PC-9 (cell line): ENCODE results near the gene GPR33. TPM values are rescaled to one million over a fixed set of nuclear protein-coding genes. Genes with fewer than 3 reads are reported as not detected.

Experiments
- BruUV-seq: library from RNA; stranded (reverse); fragments of 400-500 nt; replicated peaks from 2 replicates; lab custom pipeline; 2021; lab: Mats Ljungman, UMichigan
- CTCF ChIA-PET: fragments of 300-600 bp; sonication (Branson Sonifier 250); formaldehyde crosslinking; loops from one replicate; lab custom pipeline; 2022; ENCODE audit warnings: antibody characterized with exemption; lab: Charles Lee
- POLR2A ChIA-PET: fragments of 300-600 bp; sonication (Branson Sonifier 250); formaldehyde crosslinking; loops from one replicate; lab custom pipeline; 2022; ENCODE audit warnings: antibody characterized with exemption; ENCODE audit not compliant: unreplicated experiment; lab: Charles Lee
- DNase-seq, 2 experiments: peaks; one replicate each; pipeline versions ENCODE4 v3.0.0 to v3.0.0-alpha.2; 2015 to 2022; ENCODE audit warnings: mixed read lengths in 1 of 2
- H2AFZ ChIP-seq: fragments of 200-600 bp; sonication (generic); 2 replicates; pipeline ENCODE4 v1.8.1; 2017; ENCODE audit warnings: antibody characterized with exemption
- H3F3A ChIP-seq: fragments of 200-600 bp; sonication (generic); 2 replicates; pipeline ENCODE4 v1.8.1; 2017; ENCODE audit warnings: antibody characterized with exemption, mild to moderate bottlenecking, low read depth; ENCODE audit not compliant: insufficient read depth
- H3K27ac ChIP-seq: fragments of 200-600 bp; sonication (generic); 2 replicates; pipeline ENCODE4 v1.6.1; 2016; ENCODE audit warnings: mixed run types
- H3K27me3 ChIP-seq: fragments of 200-600 bp; sonication (generic); 2 replicates; pipeline ENCODE4 v1.6.1; 2016; ENCODE audit warnings: low read depth, mixed run types; ENCODE audit not compliant: insufficient read depth
- H3K36me3 ChIP-seq: fragments of 200-600 bp; sonication (generic); 2 replicates; pipeline ENCODE4 v1.6.1; 2016; ENCODE audit warnings: low read depth, mixed run types
- H3K4me1 ChIP-seq: fragments of 200-600 bp; sonication (generic); replicated peaks from 2 replicates; pipeline ENCODE4 v1.6.1; 2016; ENCODE audit warnings: mixed run types; ENCODE audit not compliant: insufficient read depth
- H3K4me2 ChIP-seq: fragments of 200-600 bp; sonication (generic); 2 replicates; pipeline ENCODE4 v1.6.1; 2017; ENCODE audit warnings: mixed run types
- H3K4me3 ChIP-seq: fragments of 200-600 bp; sonication (generic); 2 replicates; pipeline ENCODE4 v1.6.1; 2016; ENCODE audit warnings: mixed run types
- H3K79me2 ChIP-seq: fragments of 200-600 bp; sonication (generic); 2 replicates; pipeline ENCODE4 v1.6.1; 2017; ENCODE audit warnings: low read depth, mixed run types
- H3K9me2 ChIP-seq: fragments of 200-600 bp; sonication (generic); 2 replicates; pipeline ENCODE4 v1.8.1; 2017; ENCODE audit warnings: mild to moderate bottlenecking; ENCODE audit not compliant: insufficient read depth
- H3K9me3 ChIP-seq: fragments of 200-600 bp; sonication (generic); 2 replicates; pipeline ENCODE4 v1.8.1; 2016; ENCODE audit warnings: low read depth; ENCODE audit not compliant: insufficient read depth
- H4K20me1 ChIP-seq: fragments of 200-600 bp; sonication (generic); 2 replicates; pipeline ENCODE4 v1.8.1; 2017; ENCODE audit not compliant: insufficient read depth
- CTCF ChIP-seq: fragments of 200-600 bp; sonication (generic); conservative IDR thresholded peaks from 2 replicates; pipeline ENCODE4 v1.6.1; 2017; ENCODE audit warnings: mixed run types, antibody characterized with exemption, mild to moderate bottlenecking, moderate library complexity
- EZH2 ChIP-seq: fragments of 200-600 bp; sonication (generic); IDR thresholded peaks from 2 replicates; pipeline ENCODE4 v1.8.0; 2017; ENCODE audit warnings: antibody characterized with exemption, low read depth
- intact Hi-C: fragments of 100-400 bp; cut with micrococcal nuclease; formaldehyde crosslinking; loops from one replicate; pipeline ENCODE4 v1.10.0; 2022; ENCODE audit not compliant: unreplicated experiment
- total RNA-seq: library from RNA; stranded (reverse); gene quantifications from 2 replicates; pipeline ENCODE4 v1.2.3, GENCODE V29; 2021

GPR33 gene
- total RNA-seq, 1 experiment from 2014 or later, result not detected

DNA sequence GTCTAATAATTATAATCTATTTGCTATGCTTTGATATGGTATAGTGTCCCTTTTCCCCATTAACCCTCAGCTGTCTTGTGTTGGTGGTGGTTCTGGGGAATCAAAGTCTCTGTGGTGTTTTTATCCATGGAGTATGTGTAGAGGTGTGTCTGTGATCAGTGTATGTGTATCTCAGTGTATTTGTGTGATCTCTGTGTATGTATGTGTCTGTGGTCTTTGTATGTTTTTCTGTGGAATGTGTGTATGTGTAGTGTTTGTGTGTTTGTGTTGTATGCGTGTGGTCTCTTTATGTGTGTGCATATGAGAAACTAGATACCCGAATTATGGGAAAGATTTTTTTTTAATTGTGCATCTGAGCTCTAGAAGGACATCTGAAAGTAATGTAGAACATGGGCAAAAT lies 1.1 kb downstream of the GPR33 start:
- Histone ChIP-seq H3K9me3 (no peaks in the 10 kb centered on the region), H4K20me1 (no peaks in the 10 kb centered on the region), H3K79me2 (no peaks in the 10 kb centered on the region), H3K4me3 (no peak overlapping the region), H3K36me3 (no peaks in the 10 kb centered on the region), H3F3A (no peaks in the 10 kb centered on the region), H3K27ac (no peak overlapping the region), H3K4me2 (no peak overlapping the region), H2AFZ (no peak overlapping the region), H3K9me2 (no peaks in the 10 kb centered on the region), H3K27me3 (no peaks in the 10 kb centered on the region), H3K4me1 (no peaks in the 10 kb centered on the region)
- ChIA-PET POLR2A (no interaction called here), CTCF (no interaction called here)
- no peak for DNase-seq
- BruUV-seq, result no TSS peak
- intact Hi-C loops, result no loop called here
- no peak for TF ChIP-seq EZH2
- TF ChIP-seq CTCF, result no peak

DNA sequence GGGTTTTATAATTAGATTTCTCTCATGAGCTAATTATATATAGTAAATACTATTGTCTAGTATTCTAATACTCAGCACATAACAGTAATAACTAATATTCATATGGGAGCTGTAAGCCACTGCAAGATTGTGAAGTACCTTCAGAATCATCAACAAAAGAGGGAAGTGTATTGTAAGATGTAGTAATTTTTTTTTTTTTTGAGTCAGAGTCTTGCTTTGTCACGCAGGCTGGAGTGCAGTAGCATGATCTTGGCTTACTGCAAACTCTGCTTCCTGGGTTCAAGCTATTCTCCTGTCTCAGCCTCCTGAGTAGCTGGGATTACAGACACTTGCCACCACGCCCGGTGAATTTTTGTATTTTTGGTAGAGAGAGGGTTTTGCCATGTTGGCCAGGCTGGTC lies 3.1 kb downstream of the GPR33 start:
- no peaks in the 10 kb centered on the region for H3K36me3 ChIP-seq
- DNase-seq, result no peak
- H3K4me3 ChIP-seq, result no peak overlapping the region
- CTCF ChIA-PET, result interaction anchor here (0.7 kb wide), 1 partner anchor 221 kb away, joined by 4 read pairs; no protein-coding TSS in a partner anchor
- no peaks in the 10 kb centered on the region for H3K9me3 ChIP-seq
- no peak overlapping the region for H2AFZ ChIP-seq
- no peaks in the 10 kb centered on the region for H3K27me3 ChIP-seq
- no peak overlapping the region for H3K4me2 ChIP-seq
- H3F3A ChIP-seq, result no peaks in the 10 kb centered on the region
- no peaks in the 10 kb centered on the region for H3K4me1 ChIP-seq
- no peaks in the 10 kb centered on the region for H4K20me1 ChIP-seq
- intact Hi-C loops, result no loop called here
- TF ChIP-seq CTCF, result no peak
- POLR2A ChIA-PET, result no interaction called here
- no TSS peak for BruUV-seq
- no peak overlapping the region for H3K27ac ChIP-seq
- no peaks in the 10 kb centered on the region for H3K9me2 ChIP-seq
- no peaks in the 10 kb centered on the region for H3K79me2 ChIP-seq

- Histone ChIP-seq H3F3A (no peaks in the 10 kb centered on the region), H3K36me3 (no peaks in the 10 kb centered on the region), H2AFZ (no peak overlapping the region), H3K4me2 (no peak overlapping the region), H3K27me3 (no peaks in the 10 kb centered on the region), H4K20me1 (no peaks in the 10 kb centered on the region), H3K27ac (no peak overlapping the region), H3K4me3 (no peak overlapping the region), H3K9me3 (no peaks in the 10 kb centered on the region), H3K79me2 (no peaks in the 10 kb centered on the region), H3K4me1 (no peaks in the 10 kb centered on the region), H3K9me2 (no peaks in the 10 kb centered on the region)
- POLR2A ChIA-PET, result no interaction called here
- CTCF ChIA-PET, result no interaction called here
- DNase-seq, result no peak
- intact Hi-C loops, result no loop called here
- TF ChIP-seq EZH2 (no peak), CTCF (no peak)
- BruUV-seq, result no TSS peak
Measured at GRCh38 chr14:31480156-31480555, 7.7 kb downstream of the GPR33 start.
